GM19372 (cell line): Measurements from ENCODE around the gene MYEF2.

Experiments used
- ATAC-seq: cut with Tn5 transposase; IDR thresholded peaks from one replicate; pipeline ENCODE4 v1.9.1; 2021; ENCODE audit warnings: mild to moderate bottlenecking, low read depth, moderate library complexity; ENCODE audit not compliant: unreplicated experiment

Gene MYEF2

GRCh38 chr15:48090115-48090514 is 88.0 kb downstream of the MYEF2 start:
- ATAC-seq, result no peak

- ATAC-seq, result no peak
Observed at GRCh38 chr15:48089702-48090101, 88.4 kb downstream of the MYEF2 start.

GRCh38 chr15:48087844-48088243 is 90.3 kb downstream of the MYEF2 start:
- no peak for ATAC-seq

- no peak for ATAC-seq
Observed at GRCh38 chr15:48086576-48086975, 91.5 kb downstream of the MYEF2 start.

GRCh38 chr15:48086133-48086532 is 92.0 kb downstream of the MYEF2 start:
- no peak for ATAC-seq

- ATAC-seq, result no peak
Observed at GRCh38 chr15:48085591-48085930, 92.5 kb downstream of the MYEF2 start.

- no peak for ATAC-seq
Observed at GRCh38 chr15:48084759-48085590, 93.1 kb downstream of the MYEF2 start.
